ENCODE measurements around the gene GNAS-AS1. TPM values are rescaled to one million over a fixed set of nuclear protein-coding genes. Genes with fewer than 3 reads are reported as not detected.
"Not testable (repeated sequence)": the region's sequence is repeated elsewhere in the genome, so short reads cannot be mapped to it uniquely, and the experiment has no call there.

GNAS-AS1 gene
- total RNA-seq, 4 donors from 2014 or later, result 0.42 to 0.59 TPM; not detected in 2

GRCh38 chr20:58824843-58825242, 25.9 kb downstream of the GNAS-AS1 start:
- H3K27me3 ChIP-seq, result no peaks in the 10 kb centered on the region
- peaks cover 0 to 5% (median 0%) of the 10 kb centered on the region in 4 donors for H3K9me3 ChIP-seq
- WGBS, 2 donors, result 79 to 94% methylated on average over 6 to 8 of the region's 8 CpGs
- H3K4me1 ChIP-seq, result no peaks in the 10 kb centered on the region
- no peaks in the 10 kb centered on the region for H3K36me3 ChIP-seq
- TF ChIP-seq CTCF (IDR thresholded peaks at IDR 0.05) (no peak), EP300 (IDR thresholded peaks at IDR 0.05) (no peak), POLR2A (IDR thresholded peaks at IDR 0.05) (no peak)
- no peak overlapping the region for H3K4me3 ChIP-seq
- no peak overlapping the region for H3K27ac ChIP-seq
- no peak for DNase-seq (ENCODE audit: low spot score in 2 of 2)

DNA sequence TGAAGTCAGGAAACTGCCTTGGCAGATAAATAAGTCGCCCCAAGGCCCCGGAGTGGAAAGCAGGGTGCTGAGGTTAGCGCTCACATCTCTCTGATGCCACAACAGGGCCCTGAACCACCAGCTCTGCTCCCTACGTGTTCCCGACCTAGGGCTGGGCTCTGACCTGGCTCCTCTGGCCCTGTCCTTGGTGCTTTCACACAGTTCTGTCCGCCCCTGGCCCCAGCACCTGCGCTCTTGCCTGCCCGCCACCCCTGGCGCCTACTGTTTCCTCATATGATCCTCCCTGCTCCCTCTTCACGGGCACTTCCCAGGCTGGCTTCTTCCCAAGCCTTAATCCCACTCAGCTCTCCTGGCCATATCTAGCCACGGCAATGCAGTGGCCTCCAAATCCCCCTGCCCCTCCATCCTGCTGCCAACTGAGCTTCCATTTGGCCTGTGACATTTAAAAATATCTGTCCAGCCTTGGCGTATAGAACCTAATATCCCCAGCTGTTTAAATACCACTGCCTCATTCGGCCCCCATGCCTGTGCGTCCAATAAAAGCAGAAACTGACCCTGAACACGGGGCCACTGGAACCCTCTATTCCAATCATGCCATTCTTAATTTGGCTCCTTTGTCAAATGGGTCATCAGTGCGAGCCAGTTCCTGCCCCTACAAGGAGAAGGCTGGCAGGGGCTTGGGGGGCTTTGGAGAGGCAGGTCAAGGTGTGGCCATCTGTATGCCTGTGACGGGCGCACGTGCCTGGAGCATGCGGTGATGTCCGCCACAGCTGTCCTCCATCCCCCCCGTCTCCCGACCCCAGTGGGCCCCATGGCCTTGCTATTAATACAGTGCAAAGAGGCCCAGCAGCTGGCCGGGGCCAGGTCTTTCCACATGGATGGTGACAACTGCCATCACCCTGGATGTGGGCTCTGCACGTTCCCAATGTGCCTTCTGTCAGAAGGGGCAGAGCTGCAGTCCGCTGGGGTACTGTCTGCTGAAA, 27.7 kb downstream of the GNAS-AS1 start:
- 91 to 92% methylated on average over 24 to 26 of the region's 26 CpGs for WGBS, 2 donors
- Histone ChIP-seq H3K27me3 (no peaks in the 10 kb centered on the region), H3K36me3 (no peaks in the 10 kb centered on the region), H3K9me3 (peaks cover 0 to 5% (median 0%) of the 10 kb centered on the region in 4 donors), H3K4me1 (no peaks in the 10 kb centered on the region), H3K4me3 (no peak overlapping the region), H3K27ac (no peak overlapping the region)
- no peak for TF ChIP-seq CTCF (IDR thresholded peaks at IDR 0.05)
- no peak for TF ChIP-seq EP300 (IDR thresholded peaks at IDR 0.05)
- no peak for TF ChIP-seq POLR2A (IDR thresholded peaks at IDR 0.05)
- no peak for DNase-seq (ENCODE audit: low spot score in 2 of 2)

- TF ChIP-seq CTCF (IDR thresholded peaks at IDR 0.05) (no peak), EP300 (IDR thresholded peaks at IDR 0.05) (no peak), POLR2A (IDR thresholded peaks at IDR 0.05) (no peak)
- H3K27me3 ChIP-seq, result no peaks in the 10 kb centered on the region
- DNase-seq (ENCODE audit: low spot score in 2 of 2), result no peak
- H3K4me3 ChIP-seq, result no peak overlapping the region
- no peak overlapping the region for H3K27ac ChIP-seq
- 82 to 86% methylated on average over 8 of the region's 8 CpGs for WGBS, 2 donors
- peaks cover 0 to 5% (median 0%) of the 10 kb centered on the region in 4 donors for H3K9me3 ChIP-seq
- no peaks in the 10 kb centered on the region for H3K4me1 ChIP-seq
- H3K36me3 ChIP-seq, result no peaks in the 10 kb centered on the region
Measured at GRCh38 chr20:58822149-58822548, 28.6 kb downstream of the GNAS-AS1 start.

DNA sequence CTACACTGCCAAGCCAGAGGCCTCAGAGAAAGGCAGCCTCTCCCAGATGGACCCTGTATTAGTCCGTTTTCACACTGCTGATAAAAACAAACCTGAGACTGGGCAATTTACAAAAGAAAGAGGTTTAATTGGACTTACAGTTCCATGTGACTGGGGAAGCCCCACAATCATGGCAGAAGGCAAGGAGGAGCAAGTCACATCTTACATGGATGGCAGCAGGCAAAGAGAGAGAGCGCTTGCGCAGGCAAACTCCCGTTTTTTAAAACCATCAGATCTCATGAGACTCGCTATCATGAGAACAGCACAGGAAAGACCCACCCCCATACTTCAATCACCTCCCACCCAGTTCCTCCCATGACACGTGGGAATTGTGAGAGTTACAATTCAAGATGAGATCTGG, 30.2 kb downstream of the GNAS-AS1 start:
- not testable (repeated sequence) for H3K4me1 ChIP-seq; H3K9me3 ChIP-seq; DNase-seq (ENCODE audit: low spot score in 2 of 2); H3K27me3 ChIP-seq; H3K27ac ChIP-seq; H3K4me3 ChIP-seq; H3K36me3 ChIP-seq
- 86 to 92% methylated on average over 6 of the region's 6 CpGs for WGBS, 2 donors

DNA sequence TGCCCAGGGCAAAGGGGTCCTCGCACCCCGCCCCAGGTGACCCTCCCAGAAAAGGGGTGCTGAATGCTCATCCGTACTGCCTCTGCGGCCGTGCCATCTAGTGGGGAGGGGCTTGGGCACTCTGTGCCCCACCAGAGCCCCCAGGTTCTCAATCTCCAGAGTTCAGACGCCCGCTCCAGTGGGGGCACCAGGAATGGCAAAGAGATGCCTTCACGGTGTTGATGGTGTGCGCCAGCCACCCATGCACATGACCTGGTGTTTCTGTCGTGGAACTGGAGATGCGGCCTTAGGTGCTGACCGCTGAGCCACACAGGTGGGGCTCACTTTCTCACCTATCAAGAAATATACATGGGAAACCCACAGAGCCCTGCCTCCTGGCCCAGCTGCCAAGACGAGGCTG, 30.8 kb downstream of the GNAS-AS1 start:
- Histone ChIP-seq H3K36me3 (no peaks in the 10 kb centered on the region), H3K27ac (no peak overlapping the region), H3K4me3 (no peak overlapping the region), H3K9me3 (peaks cover 0 to 5% (median 0%) of the 10 kb centered on the region in 4 donors), H3K27me3 (no peaks in the 10 kb centered on the region), H3K4me1 (no peaks in the 10 kb centered on the region)
- 97 to 99% methylated on average over 12 to 13 of the region's 13 CpGs for WGBS, 2 donors
- DNase-seq (ENCODE audit: low spot score in 2 of 2), result no peak
- no peak for TF ChIP-seq EP300 (IDR thresholded peaks at IDR 0.05)
- TF ChIP-seq CTCF (IDR thresholded peaks at IDR 0.05), result no peak
- no peak for TF ChIP-seq POLR2A (IDR thresholded peaks at IDR 0.05)
